DND-41 (cell line): ENCODE measurements around the gene HERC5.

Source experiments
- EZH2 ChIP-seq: IDR thresholded peaks from 3 replicates; pipeline ENCODE4 v1.6.1; 2012; ENCODE audit warnings: borderline replicate concordance, low read depth, mild to moderate bottlenecking, moderate library complexity, low read length, inconsistent platforms; ENCODE audit not compliant: severe bottlenecking
- TF ChIP-seq, protein P1 (sequence below): IDR thresholded peaks from 2 replicates; pipeline ENCODE4 v1.5.1; 2012; ENCODE audit warnings: borderline replicate concordance, low read length, moderate library complexity, mild to moderate bottlenecking; ENCODE audit not compliant: poor library complexity, severe bottlenecking; ENCODE audit errors: extremely low read depth

DNA sequence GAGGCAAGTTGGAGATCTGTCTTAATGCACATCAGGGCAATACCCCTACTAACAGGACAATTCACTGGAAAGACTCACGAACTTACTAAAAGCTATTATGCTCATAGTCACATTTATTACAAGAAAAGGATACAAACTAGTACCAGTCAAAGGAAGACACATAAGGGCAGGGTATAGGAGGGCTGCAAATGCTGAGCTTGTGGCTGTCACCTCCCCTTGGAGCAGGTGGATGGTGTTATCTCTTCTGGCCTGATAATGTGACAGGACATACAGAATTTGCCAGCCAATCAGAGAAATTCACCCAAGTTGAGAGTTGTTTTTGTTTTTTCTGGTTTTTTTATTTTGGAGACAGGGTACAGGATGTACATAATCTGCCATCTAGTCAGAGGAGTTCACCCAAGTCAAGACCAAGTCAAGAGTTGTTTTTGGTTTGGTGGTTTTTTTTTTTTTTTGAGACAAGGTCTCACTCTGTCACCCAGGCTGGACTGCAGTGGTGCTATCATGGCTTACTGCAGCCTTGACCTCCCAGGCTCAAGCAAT is 8.8 kb downstream of the HERC5 start:
- TF ChIP-seq, protein P1, sequence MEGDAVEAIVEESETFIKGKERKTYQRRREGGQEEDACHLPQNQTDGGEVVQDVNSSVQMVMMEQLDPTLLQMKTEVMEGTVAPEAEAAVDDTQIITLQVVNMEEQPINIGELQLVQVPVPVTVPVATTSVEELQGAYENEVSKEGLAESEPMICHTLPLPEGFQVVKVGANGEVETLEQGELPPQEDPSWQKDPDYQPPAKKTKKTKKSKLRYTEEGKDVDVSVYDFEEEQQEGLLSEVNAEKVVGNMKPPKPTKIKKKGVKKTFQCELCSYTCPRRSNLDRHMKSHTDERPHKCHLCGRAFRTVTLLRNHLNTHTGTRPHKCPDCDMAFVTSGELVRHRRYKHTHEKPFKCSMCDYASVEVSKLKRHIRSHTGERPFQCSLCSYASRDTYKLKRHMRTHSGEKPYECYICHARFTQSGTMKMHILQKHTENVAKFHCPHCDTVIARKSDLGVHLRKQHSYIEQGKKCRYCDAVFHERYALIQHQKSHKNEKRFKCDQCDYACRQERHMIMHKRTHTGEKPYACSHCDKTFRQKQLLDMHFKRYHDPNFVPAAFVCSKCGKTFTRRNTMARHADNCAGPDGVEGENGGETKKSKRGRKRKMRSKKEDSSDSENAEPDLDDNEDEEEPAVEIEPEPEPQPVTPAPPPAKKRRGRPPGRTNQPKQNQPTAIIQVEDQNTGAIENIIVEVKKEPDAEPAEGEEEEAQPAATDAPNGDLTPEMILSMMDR: no peak
- no peak for TF ChIP-seq EZH2
